Bronchial epithelial cell (primary cell): ENCODE results near the gene SERPINF2. TPM values are rescaled to one million over a fixed set of nuclear protein-coding genes. Genes with fewer than 3 reads are reported as not detected.
A peak's percentile ranks its signal among the peaks of the same experiment; 100 is the strongest.

Experiments used
- DNase-seq: peaks from one replicate; pipeline ENCODE4 v3.0.0-alpha.2; 2010; ENCODE audit warnings: low read depth
- FAIRE-seq: peaks from 2 replicates; lab custom pipeline; 2011; peaks lifted over from hg19 to GRCh38; lab: Jason Lieb, UNC
- H3K27me3 ChIP-seq: 2 replicates; pipeline ENCODE4 v1.5.1; 2011; ENCODE audit warnings: low read length; ENCODE audit not compliant: control insufficient read depth, insufficient read depth
- H3K36me3 ChIP-seq: 2 replicates; pipeline ENCODE4 v1.5.1; 2011; ENCODE audit warnings: low read length; ENCODE audit not compliant: control insufficient read depth, insufficient read depth
- H3K4me3 ChIP-seq: 2 replicates; pipeline ENCODE4 v1.5.1; 2011; ENCODE audit warnings: mild to moderate bottlenecking, low read depth, low read length, control low read depth
- CTCF ChIP-seq: IDR thresholded peaks from 2 replicates; pipeline ENCODE4 v1.5.1; 2011; ENCODE audit warnings: mild to moderate bottlenecking, moderate library complexity, low read length, control low read depth, inconsistent platforms; ENCODE audit not compliant: insufficient read depth, severe bottlenecking
- total RNA-seq: library from RNA; depleted of rRNA; stranded (reverse); fragments of >200 nt; gene quantifications from 2 replicates; pipeline ENCODE4 v1.2.1, GENCODE V29; 2014

The SERPINF2 gene
- total RNA-seq, 1 donor from 2014 or later: 0.79 TPM

- Histone ChIP-seq H3K36me3 (peaks cover 6% of the 10 kb centered on the region), H3K4me3 (no peak overlapping the region), H3K27me3 (no peaks in the 10 kb centered on the region)
- peak; percentile 71 for DNase-seq
- TF ChIP-seq CTCF: peak; percentile 72
- FAIRE-seq: peak; percentile 75
Observed at GRCh38 chr17:1783834-1784611, 41.4 kb downstream of the SERPINF2 start.

GRCh38 chr17:1785930-1786329 lies 43.3 kb downstream of the SERPINF2 start:
- FAIRE-seq (no peak), DNase-seq (no peak)
- Histone ChIP-seq H3K27me3 (no peaks in the 10 kb centered on the region), H3K36me3 (peaks cover 6% of the 10 kb centered on the region), H3K4me3 (no peak overlapping the region)
- TF ChIP-seq CTCF: no peak

GRCh38 chr17:1786708-1787107 lies 44.0 kb downstream of the SERPINF2 start:
- Histone ChIP-seq H3K4me3 (no peak overlapping the region), H3K36me3 (peaks cover 4% of the 10 kb centered on the region), H3K27me3 (no peaks in the 10 kb centered on the region)
- DNase-seq (no peak), FAIRE-seq (no peak)
- no peak for TF ChIP-seq CTCF

GRCh38 chr17:1787301-1787902 lies 44.7 kb downstream of the SERPINF2 start:
- DNase-seq (peak; percentile 88), FAIRE-seq (peak; percentile 75)
- no peak for TF ChIP-seq CTCF
- H3K27me3 ChIP-seq: no peaks in the 10 kb centered on the region
- H3K36me3 ChIP-seq: peaks cover 4% of the 10 kb centered on the region
- no peak overlapping the region for H3K4me3 ChIP-seq

- H3K36me3 ChIP-seq: peaks cover 2% of the 10 kb centered on the region
- FAIRE-seq (no peak), DNase-seq (no peak)
Observed at GRCh38 chr17:1789936-1790335, 47.3 kb downstream of the SERPINF2 start.

More at GRCh38 chr17:1789936-1790335, 47.3 kb downstream of the SERPINF2 start:
- TF ChIP-seq CTCF: no peak
- H3K27me3 ChIP-seq: no peaks in the 10 kb centered on the region
- H3K4me3 ChIP-seq: no peak overlapping the region
